NOMO-1 treated with DMSO at 0.1 percent for 48 hours (cell line): ENCODE data around the gene RNASET2.
"Not testable (repeated sequence)": the region's sequence is repeated elsewhere in the genome, so short reads cannot be mapped to it uniquely, and the experiment has no call there.

ENCODE experiments used
- DNase-seq: peaks from one replicate; lab custom pipeline; 2025; ENCODE audit not compliant: unreplicated experiment; lab: John Stamatoyannopoulos, UW

RNASET2 gene

GRCh38 chr6:166948724-166949123 is 7.6 kb downstream of the RNASET2 start:
- not testable (repeated sequence) for DNase-seq

- no peak for DNase-seq
These were observed 9.1 kb downstream of the RNASET2 start for GRCh38 chr6:166947251-166947650.

GRCh38 chr6:166946125-166946524 is 10.2 kb downstream of the RNASET2 start:
- DNase-seq: no peak

GRCh38 chr6:166944666-166945256 is 11.6 kb downstream of the RNASET2 start:
- no peak for DNase-seq

- no peak for DNase-seq
These were observed 13.8 kb downstream of the RNASET2 start for GRCh38 chr6:166942393-166943168.

GRCh38 chr6:166940643-166941068 is 15.7 kb downstream of the RNASET2 start:
- DNase-seq: no peak

- no peak for DNase-seq
These were observed 16.5 kb downstream of the RNASET2 start for GRCh38 chr6:166939894-166940293.

- DNase-seq: no peak
These were observed 17.0 kb downstream of the RNASET2 start for GRCh38 chr6:166939345-166939744.

GRCh38 chr6:166938704-166939103 is 17.6 kb downstream of the RNASET2 start:
- no peak for DNase-seq

- no peak for DNase-seq
These were observed 18.2 kb downstream of the RNASET2 start for GRCh38 chr6:166938150-166938549.

- DNase-seq: no peak
These were observed 18.6 kb downstream of the RNASET2 start for GRCh38 chr6:166937746-166938145.

- no peak for DNase-seq
These were observed 20.1 kb downstream of the RNASET2 start for GRCh38 chr6:166936079-166936787.

GRCh38 chr6:166935353-166935752 is 21.0 kb downstream of the RNASET2 start:
- no peak for DNase-seq

- no peak for DNase-seq
These were observed 22.2 kb downstream of the RNASET2 start for GRCh38 chr6:166934174-166934573.

- no peak for DNase-seq
These were observed 23.0 kb downstream of the RNASET2 start for GRCh38 chr6:166933396-166933795.

- no peak for DNase-seq
These were observed 23.7 kb downstream of the RNASET2 start for GRCh38 chr6:166932616-166933015.

GRCh38 chr6:166932116-166932515 is 24.2 kb downstream of the RNASET2 start:
- no peak for DNase-seq

GRCh38 chr6:166931426-166931970 is 24.9 kb downstream of the RNASET2 start:
- no peak for DNase-seq

- no peak for DNase-seq
These were observed 25.9 kb downstream of the RNASET2 start for GRCh38 chr6:166930354-166930891.

- DNase-seq: no peak
These were observed 26.7 kb downstream of the RNASET2 start for GRCh38 chr6:166929542-166930189.
